GM23338 (cell line): ENCODE measurements around the gene SARS2. TPM values are rescaled to one million over a fixed set of nuclear protein-coding genes. Genes with fewer than 3 reads are reported as not detected.

Experiments used
- ATAC-seq: fragments of 200-7000 bp; cut with Tn5 transposase; 3 replicates; pipeline ENCODE4 v1.9.1; 2020
- DNase-seq: peaks from one replicate; pipeline ENCODE4 v3.0.0-alpha.2; 2015; ENCODE audit warnings: low spot score
- H2AFZ ChIP-seq: fragments of 200-600 bp; sonication (generic); 2 replicates; pipeline ENCODE4 v1.8.0; 2016; ENCODE audit warnings: antibody characterized with exemption, mild to moderate bottlenecking, moderate library complexity
- H3F3A ChIP-seq: fragments of 200-600 bp; sonication (generic); replicated peaks from 2 replicates; pipeline ENCODE4 v1.8.0; 2017; ENCODE audit warnings: antibody characterized with exemption, mixed run types, low read depth
- H3K27ac ChIP-seq: fragments of 200-600 bp; sonication (generic); 2 replicates; pipeline ENCODE4 v1.6.1; 2016; ENCODE audit warnings: low read depth
- H3K27me3 ChIP-seq: fragments of 200-600 bp; sonication (generic); 2 replicates; pipeline ENCODE4 v1.8.0; 2016; ENCODE audit warnings: mild to moderate bottlenecking, mixed run types, moderate library complexity; ENCODE audit not compliant: insufficient read depth
- H3K36me3 ChIP-seq: fragments of 200-600 bp; sonication (generic); 2 replicates; pipeline ENCODE4 v1.8.0; 2016; ENCODE audit warnings: mild to moderate bottlenecking; ENCODE audit not compliant: insufficient read depth
- H3K4me1 ChIP-seq: fragments of 200-600 bp; sonication (generic); 2 replicates; pipeline ENCODE4 v1.8.0; 2016; ENCODE audit warnings: mild to moderate bottlenecking, moderate library complexity; ENCODE audit not compliant: insufficient read depth
- H3K4me2 ChIP-seq: fragments of 200-600 bp; sonication (generic); 2 replicates; pipeline ENCODE4 v1.7.1; 2017; ENCODE audit warnings: mixed run types
- H3K4me3 ChIP-seq: fragments of 200-600 bp; sonication (generic); 2 replicates; pipeline ENCODE4 v1.6.1; 2016; ENCODE audit warnings: mixed run types
- H3K79me2 ChIP-seq: fragments of 200-600 bp; sonication (generic); replicated peaks from 2 replicates; pipeline ENCODE4 v1.8.0; 2017; ENCODE audit warnings: mild to moderate bottlenecking; ENCODE audit not compliant: insufficient read depth
- H3K9me2 ChIP-seq: fragments of 200-600 bp; sonication (generic); 2 replicates; pipeline ENCODE4 v1.8.0; 2017; ENCODE audit not compliant: insufficient read depth
- H4K20me1 ChIP-seq: fragments of 200-600 bp; sonication (generic); replicated peaks from 2 replicates; pipeline ENCODE4 v1.8.0; 2017; ENCODE audit warnings: mild to moderate bottlenecking; ENCODE audit not compliant: insufficient read depth
- H3K27ac Mint-ChIP-seq: 2 replicates; pipeline ENCODE4 v1.8.0; 2020; ENCODE audit warnings: inconsistent platforms, mild to moderate bottlenecking, moderate library complexity, mixed read lengths
- H3K27me3 Mint-ChIP-seq: 3 replicates; pipeline ENCODE4 v1.8.0; 2022; ENCODE audit warnings: low read depth, mild to moderate bottlenecking, moderate library complexity, mixed read lengths, inconsistent platforms; ENCODE audit not compliant: insufficient read depth, poor library complexity
- H3K36me3 Mint-ChIP-seq: 3 replicates; pipeline ENCODE4 v1.8.0; 2021; ENCODE audit warnings: low read depth, mild to moderate bottlenecking, inconsistent platforms, moderate library complexity, mixed read lengths
- H3K4me1 Mint-ChIP-seq: 3 replicates; pipeline ENCODE4 v1.8.0; 2020; ENCODE audit warnings: mild to moderate bottlenecking, inconsistent platforms, mixed read lengths
- H3K4me3 Mint-ChIP-seq: 3 replicates; pipeline ENCODE4 v1.8.0; 2021; ENCODE audit warnings: moderate library complexity, mild to moderate bottlenecking, inconsistent platforms, mixed read lengths
- H3K9me3 Mint-ChIP-seq: 3 replicates; pipeline ENCODE4 v1.8.0; 2020; ENCODE audit warnings: moderate library complexity, mild to moderate bottlenecking, inconsistent platforms, mixed read lengths
- CREB1 ChIP-seq: fragments of 250-450 bp; sonication (Bioruptor Pico); IDR thresholded peaks from 2 replicates; pipeline ENCODE4 v1.5.0; 2020; ENCODE audit warnings: low read depth, mild to moderate bottlenecking, moderate library complexity
- EZH2 ChIP-seq: fragments of 200-600 bp; sonication (generic); IDR thresholded peaks from one replicate; pipeline ENCODE4 v1.8.0; 2017; ENCODE audit warnings: antibody characterized with exemption, mild to moderate bottlenecking, low read depth; ENCODE audit not compliant: unreplicated experiment
- EZH2phosphoT487 ChIP-seq: fragments of 200-600 bp; sonication (generic); IDR thresholded peaks from one replicate; pipeline ENCODE4 v1.8.1; 2018; ENCODE audit warnings: antibody characterized with exemption; ENCODE audit not compliant: unreplicated experiment
- NANOG ChIP-seq: IDR thresholded peaks from 2 replicates; pipeline ENCODE4 v1.6.1; 2016; ENCODE audit warnings: antibody characterized with exemption, borderline replicate concordance
- POLR2AphosphoS5 ChIP-seq: IDR thresholded peaks from 2 replicates; pipeline ENCODE4 v1.6.1; 2016; ENCODE audit warnings: antibody characterized with exemption, low read depth
- STAT1 ChIP-seq: IDR thresholded peaks from one replicate; pipeline ENCODE4 v1.6.1; 2016; ENCODE audit warnings: antibody characterized with exemption; ENCODE audit not compliant: unreplicated experiment
- ZNF114 ChIP-seq: fragments of 250-450 bp; sonication (Bioruptor Pico); IDR thresholded peaks from 2 replicates; pipeline ENCODE4 v1.5.0; 2020; ENCODE audit warnings: mild to moderate bottlenecking, moderate library complexity
- ZNF331 ChIP-seq: fragments of 250-450 bp; sonication (Bioruptor Pico); IDR thresholded peaks from 2 replicates; pipeline ENCODE4 v1.5.0; 2020; ENCODE audit warnings: low read depth, mild to moderate bottlenecking, moderate library complexity
- ZNF462 ChIP-seq: fragments of 250-450 bp; sonication (Bioruptor Pico); IDR thresholded peaks from 2 replicates; pipeline ENCODE4 v1.5.0; 2020; ENCODE audit warnings: mild to moderate bottlenecking, moderate library complexity
- polyA plus RNA-seq: library from polyadenylated mRNA; unstranded; fragments of >200 nt; fragmentation: Nextera tagmentation; extraction: Ambion mirVana; gene quantifications from 2 replicates; pipeline ENCODE4 v1.2.1, GENCODE V29; 2016
- total RNA-seq: library from RNA; depleted of rRNA; stranded (reverse); fragments of >200 nt; shearing (Covaris generic); gene quantifications from 2 replicates; pipeline ENCODE4 v1.2.3, GENCODE V29; 2014
- TF ChIP-seq, protein P1 (sequence below), 2 experiments: fragments of 200-600 bp in 1 of 2; sonication (generic) in 1 of 2; conservative IDR thresholded peaks; 2 replicates each; pipeline versions ENCODE4 v1.5.1 to v1.6.1; 2016 to 2017; ENCODE audit warnings: antibody characterized with exemption in 2 of 2, low read depth in 2 of 2, mild to moderate bottlenecking in 2 of 2, moderate library complexity in 1 of 2
- TF ChIP-seq, protein P2 (sequence below): IDR thresholded peaks from one replicate; pipeline ENCODE4 v1.6.1; 2018; ENCODE audit warnings: antibody characterized with exemption; ENCODE audit not compliant: unreplicated experiment

SARS2 gene
- total and polyA plus RNA-seq, 2 experiments from 2014 or later = 70.6 to 75.7 TPM

DNA sequence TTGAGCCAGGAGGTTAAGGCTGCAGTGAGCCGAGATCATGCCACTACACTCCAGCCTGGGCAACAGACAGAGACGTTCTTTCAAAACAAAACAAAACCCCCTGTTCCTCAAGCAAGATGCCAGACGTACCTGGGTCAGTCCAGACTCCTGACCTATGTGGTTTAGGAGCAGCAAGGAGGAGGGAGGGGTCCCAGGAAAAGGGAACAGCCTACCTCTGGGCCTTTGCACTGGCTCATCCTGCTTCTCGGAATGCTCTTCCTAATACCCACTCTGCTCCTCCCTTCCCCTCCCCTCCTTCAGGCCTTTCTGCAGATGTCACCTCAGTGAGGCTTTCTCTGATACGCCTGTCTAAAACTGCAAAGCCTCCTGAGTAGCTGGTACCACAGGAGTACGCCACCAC is 62.0 kb downstream of the SARS2 start (continued):
- TF ChIP-seq ZNF462 (CRISPR knock-in tag) (no peak), NANOG (no peak), EZH2phosphoT487 (no peak), ZNF114 (CRISPR knock-in tag) (no peak)

DNA sequence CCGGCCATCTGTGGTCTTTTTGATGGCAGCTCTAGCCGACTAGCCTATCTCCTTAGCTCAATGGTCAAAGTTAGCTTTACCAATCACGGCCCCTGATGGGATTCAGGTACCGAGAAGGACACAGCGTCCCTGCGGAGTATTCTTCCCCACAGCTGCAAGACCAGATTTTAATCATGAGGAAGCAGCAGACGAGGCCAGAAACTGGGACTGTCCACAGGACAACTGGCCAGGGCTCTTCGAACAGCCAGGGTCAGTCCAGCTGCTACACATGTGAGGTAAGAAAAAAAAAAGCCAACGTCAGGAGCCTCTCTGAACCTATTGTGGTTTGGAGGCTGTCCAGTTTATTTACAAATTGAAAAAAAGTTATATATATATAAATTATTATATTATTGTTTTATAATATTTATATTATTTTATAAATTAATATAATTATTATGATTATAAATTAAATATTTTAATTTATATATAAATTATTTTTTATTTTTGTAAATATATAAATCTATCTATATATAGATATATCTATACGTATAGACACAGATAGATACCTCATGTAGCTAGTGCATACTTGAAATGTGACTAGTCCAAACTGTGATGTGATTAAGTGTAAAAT is 63.3 kb downstream of the SARS2 start:
- Mint-ChIP-seq H3K27me3 (peaks cover 11% of the 10 kb centered on the region), H3K4me3 (no peak overlapping the region), H3K27ac (no peak overlapping the region), H3K36me3 (no peaks in the 10 kb centered on the region), H3K9me3 (no peaks in the 10 kb centered on the region; the same call in 1 of the 3 replicates), H3K4me1 (peaks cover 8% of the 10 kb centered on the region; the same call in 2 of the 3 replicates)
- Histone ChIP-seq H3K4me2 (no peak overlapping the region), H3K27ac (no peak overlapping the region), H3K9me2 (no peaks in the 10 kb centered on the region), H3K4me1 (no peaks in the 10 kb centered on the region), H3K79me2 (no peaks in the 10 kb centered on the region), H3K27me3 (peaks cover 19% of the 10 kb centered on the region), H4K20me1 (no peaks in the 10 kb centered on the region), H2AFZ (no peak overlapping the region), H3K36me3 (no peaks in the 10 kb centered on the region), H3F3A (peaks cover 7% of the 10 kb centered on the region; the same call in 1 of the 2 replicates), H3K4me3 (no peak overlapping the region)
- ATAC-seq (no peak), DNase-seq (no peak)
- TF ChIP-seq EZH2phosphoT487 (no peak), POLR2AphosphoS5 (no peak), ZNF114 (CRISPR knock-in tag) (no peak), EZH2 (no peak), NANOG (no peak), CREB1 (CRISPR knock-in tag) (no peak), ZNF331 (CRISPR knock-in tag) (no peak), STAT1 (no peak)
- TF ChIP-seq, protein P1, sequence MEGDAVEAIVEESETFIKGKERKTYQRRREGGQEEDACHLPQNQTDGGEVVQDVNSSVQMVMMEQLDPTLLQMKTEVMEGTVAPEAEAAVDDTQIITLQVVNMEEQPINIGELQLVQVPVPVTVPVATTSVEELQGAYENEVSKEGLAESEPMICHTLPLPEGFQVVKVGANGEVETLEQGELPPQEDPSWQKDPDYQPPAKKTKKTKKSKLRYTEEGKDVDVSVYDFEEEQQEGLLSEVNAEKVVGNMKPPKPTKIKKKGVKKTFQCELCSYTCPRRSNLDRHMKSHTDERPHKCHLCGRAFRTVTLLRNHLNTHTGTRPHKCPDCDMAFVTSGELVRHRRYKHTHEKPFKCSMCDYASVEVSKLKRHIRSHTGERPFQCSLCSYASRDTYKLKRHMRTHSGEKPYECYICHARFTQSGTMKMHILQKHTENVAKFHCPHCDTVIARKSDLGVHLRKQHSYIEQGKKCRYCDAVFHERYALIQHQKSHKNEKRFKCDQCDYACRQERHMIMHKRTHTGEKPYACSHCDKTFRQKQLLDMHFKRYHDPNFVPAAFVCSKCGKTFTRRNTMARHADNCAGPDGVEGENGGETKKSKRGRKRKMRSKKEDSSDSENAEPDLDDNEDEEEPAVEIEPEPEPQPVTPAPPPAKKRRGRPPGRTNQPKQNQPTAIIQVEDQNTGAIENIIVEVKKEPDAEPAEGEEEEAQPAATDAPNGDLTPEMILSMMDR (conservative IDR thresholded peaks at IDR 0.05; ENCODE audit: low read depth in 2 of 2) = no peak
- TF ChIP-seq, protein P2, sequence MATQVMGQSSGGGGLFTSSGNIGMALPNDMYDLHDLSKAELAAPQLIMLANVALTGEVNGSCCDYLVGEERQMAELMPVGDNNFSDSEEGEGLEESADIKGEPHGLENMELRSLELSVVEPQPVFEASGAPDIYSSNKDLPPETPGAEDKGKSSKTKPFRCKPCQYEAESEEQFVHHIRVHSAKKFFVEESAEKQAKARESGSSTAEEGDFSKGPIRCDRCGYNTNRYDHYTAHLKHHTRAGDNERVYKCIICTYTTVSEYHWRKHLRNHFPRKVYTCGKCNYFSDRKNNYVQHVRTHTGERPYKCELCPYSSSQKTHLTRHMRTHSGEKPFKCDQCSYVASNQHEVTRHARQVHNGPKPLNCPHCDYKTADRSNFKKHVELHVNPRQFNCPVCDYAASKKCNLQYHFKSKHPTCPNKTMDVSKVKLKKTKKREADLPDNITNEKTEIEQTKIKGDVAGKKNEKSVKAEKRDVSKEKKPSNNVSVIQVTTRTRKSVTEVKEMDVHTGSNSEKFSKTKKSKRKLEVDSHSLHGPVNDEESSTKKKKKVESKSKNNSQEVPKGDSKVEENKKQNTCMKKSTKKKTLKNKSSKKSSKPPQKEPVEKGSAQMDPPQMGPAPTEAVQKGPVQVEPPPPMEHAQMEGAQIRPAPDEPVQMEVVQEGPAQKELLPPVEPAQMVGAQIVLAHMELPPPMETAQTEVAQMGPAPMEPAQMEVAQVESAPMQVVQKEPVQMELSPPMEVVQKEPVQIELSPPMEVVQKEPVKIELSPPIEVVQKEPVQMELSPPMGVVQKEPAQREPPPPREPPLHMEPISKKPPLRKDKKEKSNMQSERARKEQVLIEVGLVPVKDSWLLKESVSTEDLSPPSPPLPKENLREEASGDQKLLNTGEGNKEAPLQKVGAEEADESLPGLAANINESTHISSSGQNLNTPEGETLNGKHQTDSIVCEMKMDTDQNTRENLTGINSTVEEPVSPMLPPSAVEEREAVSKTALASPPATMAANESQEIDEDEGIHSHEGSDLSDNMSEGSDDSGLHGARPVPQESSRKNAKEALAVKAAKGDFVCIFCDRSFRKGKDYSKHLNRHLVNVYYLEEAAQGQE = no peak
